PC-3 (cell line): ENCODE results near the gene SNX32.

Experiments
- EZH2phosphoT487 ChIP-seq: fragments of 300-600 bp; sonication (generic); IDR thresholded peaks from 2 replicates; pipeline ENCODE4 v1.6.1; 2018; ENCODE audit warnings: mild to moderate bottlenecking, antibody characterized with exemption, low read length, borderline replicate concordance
- TF ChIP-seq, protein P1 (sequence below): fragments of 300-600 bp; sonication (generic); conservative IDR thresholded peaks from 2 replicates; pipeline ENCODE4 v1.5.1; 2017; ENCODE audit warnings: antibody characterized with exemption, low read depth, mild to moderate bottlenecking, low read length

DNA sequence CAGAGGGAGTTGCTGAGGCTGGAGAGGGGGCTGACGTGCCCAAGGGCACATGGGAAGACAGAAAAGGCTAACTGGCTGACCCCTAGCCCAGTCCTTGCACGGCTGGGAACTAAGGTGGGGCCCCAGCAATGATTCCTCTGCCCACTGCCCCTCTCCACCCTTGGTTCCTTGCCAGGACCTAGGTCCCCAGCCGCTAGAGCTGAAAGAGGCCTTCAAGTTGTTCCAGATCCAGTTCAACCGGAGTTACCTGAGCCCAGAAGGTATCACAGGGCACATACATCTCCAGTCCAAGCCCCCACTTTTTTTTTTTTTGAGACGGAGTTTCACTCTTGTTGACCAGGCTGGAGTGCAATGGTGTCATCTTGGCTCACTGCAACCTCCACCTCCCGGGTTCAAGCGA lies 46.3 kb downstream of the SNX32 start:
- TF ChIP-seq, protein P1, sequence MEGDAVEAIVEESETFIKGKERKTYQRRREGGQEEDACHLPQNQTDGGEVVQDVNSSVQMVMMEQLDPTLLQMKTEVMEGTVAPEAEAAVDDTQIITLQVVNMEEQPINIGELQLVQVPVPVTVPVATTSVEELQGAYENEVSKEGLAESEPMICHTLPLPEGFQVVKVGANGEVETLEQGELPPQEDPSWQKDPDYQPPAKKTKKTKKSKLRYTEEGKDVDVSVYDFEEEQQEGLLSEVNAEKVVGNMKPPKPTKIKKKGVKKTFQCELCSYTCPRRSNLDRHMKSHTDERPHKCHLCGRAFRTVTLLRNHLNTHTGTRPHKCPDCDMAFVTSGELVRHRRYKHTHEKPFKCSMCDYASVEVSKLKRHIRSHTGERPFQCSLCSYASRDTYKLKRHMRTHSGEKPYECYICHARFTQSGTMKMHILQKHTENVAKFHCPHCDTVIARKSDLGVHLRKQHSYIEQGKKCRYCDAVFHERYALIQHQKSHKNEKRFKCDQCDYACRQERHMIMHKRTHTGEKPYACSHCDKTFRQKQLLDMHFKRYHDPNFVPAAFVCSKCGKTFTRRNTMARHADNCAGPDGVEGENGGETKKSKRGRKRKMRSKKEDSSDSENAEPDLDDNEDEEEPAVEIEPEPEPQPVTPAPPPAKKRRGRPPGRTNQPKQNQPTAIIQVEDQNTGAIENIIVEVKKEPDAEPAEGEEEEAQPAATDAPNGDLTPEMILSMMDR: no peak
- TF ChIP-seq EZH2phosphoT487: no peak
